Measurements from ENCODE around the gene NRM.
A peak's percentile ranks its signal among the peaks of the same experiment; 100 is the strongest.

DNA sequence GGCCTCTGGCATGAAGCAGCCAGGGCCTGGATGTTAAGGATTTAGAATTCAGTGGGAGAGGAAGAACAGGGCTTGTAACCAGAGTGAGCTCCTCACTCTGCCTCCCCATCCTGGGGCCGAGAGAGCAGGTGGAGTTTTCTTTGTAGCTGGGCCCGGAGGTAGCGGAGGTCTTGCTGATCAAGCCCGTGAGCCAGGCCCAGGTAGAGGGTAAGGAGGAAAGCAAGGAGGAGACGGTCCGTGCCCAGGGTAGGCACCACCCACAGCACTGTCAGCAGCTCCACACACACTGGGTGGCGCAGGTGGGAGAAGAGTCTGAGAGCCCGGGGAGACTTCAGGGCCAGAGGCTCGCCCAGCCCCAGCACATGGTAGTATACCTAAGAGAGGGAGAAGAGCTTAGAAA, 2.2 kb downstream of the NRM start:
- TF ChIP-seq CTCF (IDR thresholded peaks at IDR 0.05; ENCODE audit: low read length) (peak; percentile 38; the same call in 1 of the 2 replicates), EZH2 (IDR thresholded peaks at IDR 0.05; ENCODE audit: borderline replicate concordance, low read length) (no peak)
